ENCODE results near the gene ZNF407. TPM values are rescaled to one million over a fixed set of nuclear protein-coding genes. Genes with fewer than 3 reads are reported as not detected.

The ZNF407 gene
- total and polyA plus RNA-seq, 2 donors = 5.1 to 9.7 TPM

- WGBS = 98% methylated on average over 8 of the region's 8 CpGs
- no peak overlapping the region for H3K27ac ChIP-seq (ENCODE audit: low read depth in 1 of 2, low read length in 1 of 2)
Observed at GRCh38 chr18:74669136-74669798, 71.6 kb downstream of the ZNF407 start.

GRCh38 chr18:74672371-74672770 is 74.7 kb downstream of the ZNF407 start:
- H3K4me1 ChIP-seq (ENCODE audit: control insufficient read depth in 2 of 2, insufficient read depth in 2 of 2, low read length in 2 of 2) = no peaks in the 10 kb centered on the region
- no peaks in the 10 kb centered on the region for H3K27me3 ChIP-seq (ENCODE audit: control insufficient read depth in 2 of 2, insufficient read depth in 1 of 2, low read length in 1 of 2)
- no peak overlapping the region for H3K4me3 ChIP-seq (ENCODE audit: low read length in 2 of 2)
- H3K36me3 ChIP-seq (ENCODE audit: control insufficient read depth in 2 of 2, insufficient read depth in 2 of 2, low read length in 1 of 2) = peaks cover 0 to 2% of the 10 kb centered on the region in 2 donors
- no peak overlapping the region for H3K27ac ChIP-seq (ENCODE audit: low read depth in 1 of 2, low read length in 1 of 2)
- WGBS = 91% methylated on average over 6 of the region's 6 CpGs
- peaks cover 0 to 5% of the 10 kb centered on the region in 2 donors for H3K9me3 ChIP-seq (ENCODE audit: control insufficient read depth in 2 of 2, insufficient read depth in 1 of 2, low read length in 1 of 2)
- no peak for DNase-seq (ENCODE audit: low read depth in 6 of 9, low spot score in 9 of 9)

More at GRCh38 chr18:74669136-74669798, 71.6 kb downstream of the ZNF407 start:
- no peak for DNase-seq (ENCODE audit: low read depth in 6 of 9, low spot score in 9 of 9)
- peaks cover 0 to 2% of the 10 kb centered on the region in 2 donors for H3K36me3 ChIP-seq (ENCODE audit: control insufficient read depth in 2 of 2, insufficient read depth in 2 of 2, low read length in 1 of 2)
- H3K4me3 ChIP-seq (ENCODE audit: low read length in 2 of 2) = no peak overlapping the region
- H3K27me3 ChIP-seq (ENCODE audit: control insufficient read depth in 2 of 2, insufficient read depth in 1 of 2, low read length in 1 of 2) = no peaks in the 10 kb centered on the region
- no peaks in the 10 kb centered on the region for H3K4me1 ChIP-seq (ENCODE audit: control insufficient read depth in 2 of 2, insufficient read depth in 2 of 2, low read length in 2 of 2)
- H3K9me3 ChIP-seq (ENCODE audit: control insufficient read depth in 2 of 2, insufficient read depth in 1 of 2, low read length in 1 of 2) = no peaks in the 10 kb centered on the region

- H3K4me1 ChIP-seq (ENCODE audit: control insufficient read depth in 2 of 2, insufficient read depth in 2 of 2, low read length in 2 of 2) = no peaks in the 10 kb centered on the region
- H3K27me3 ChIP-seq (ENCODE audit: control insufficient read depth in 2 of 2, insufficient read depth in 1 of 2, low read length in 1 of 2) = no peaks in the 10 kb centered on the region
- 94% methylated on average over 2 of the region's 2 CpGs for WGBS
- H3K9me3 ChIP-seq (ENCODE audit: control insufficient read depth in 2 of 2, insufficient read depth in 1 of 2, low read length in 1 of 2) = peaks cover 0 to 9% of the 10 kb centered on the region in 2 donors
- H3K36me3 ChIP-seq (ENCODE audit: control insufficient read depth in 2 of 2, insufficient read depth in 2 of 2, low read length in 1 of 2) = peaks cover 0 to 2% of the 10 kb centered on the region in 2 donors
- DNase-seq (ENCODE audit: low read depth in 6 of 9, low spot score in 9 of 9) = no peak
- no peak overlapping the region for H3K4me3 ChIP-seq (ENCODE audit: low read length in 2 of 2)
- H3K27ac ChIP-seq (ENCODE audit: low read depth in 1 of 2, low read length in 1 of 2) = no peak overlapping the region
Observed at GRCh38 chr18:74674487-74674886, 76.8 kb downstream of the ZNF407 start.

GRCh38 chr18:74679006-74679678 is 81.5 kb downstream of the ZNF407 start:
- H3K4me3 ChIP-seq (ENCODE audit: low read length in 2 of 2) = no peak overlapping the region
- H3K36me3 ChIP-seq (ENCODE audit: control insufficient read depth in 2 of 2, insufficient read depth in 2 of 2, low read length in 1 of 2) = peaks cover 0 to 3% of the 10 kb centered on the region in 2 donors
- 88% methylated on average over 6 of the region's 6 CpGs for WGBS
- H3K9me3 ChIP-seq (ENCODE audit: control insufficient read depth in 2 of 2, insufficient read depth in 1 of 2, low read length in 1 of 2) = peaks cover 0 to 9% of the 10 kb centered on the region in 2 donors
- no peaks in the 10 kb centered on the region for H3K4me1 ChIP-seq (ENCODE audit: control insufficient read depth in 2 of 2, insufficient read depth in 2 of 2, low read length in 2 of 2)
- no peaks in the 10 kb centered on the region for H3K27me3 ChIP-seq (ENCODE audit: control insufficient read depth in 2 of 2, insufficient read depth in 1 of 2, low read length in 1 of 2)
- H3K27ac ChIP-seq (ENCODE audit: low read depth in 1 of 2, low read length in 1 of 2) = no peak overlapping the region
- no peak for DNase-seq (ENCODE audit: low read depth in 6 of 9, low spot score in 9 of 9)

GRCh38 chr18:74679679-74680076 is 82.0 kb downstream of the ZNF407 start:
- Histone ChIP-seq H3K9me3 (ENCODE audit: control insufficient read depth in 2 of 2, insufficient read depth in 1 of 2, low read length in 1 of 2) (peaks cover 0 to 9% of the 10 kb centered on the region in 2 donors), H3K4me3 (ENCODE audit: low read length in 2 of 2) (no peak overlapping the region), H3K4me1 (ENCODE audit: control insufficient read depth in 2 of 2, insufficient read depth in 2 of 2, low read length in 2 of 2) (no peaks in the 10 kb centered on the region), H3K36me3 (ENCODE audit: control insufficient read depth in 2 of 2, insufficient read depth in 2 of 2, low read length in 1 of 2) (peaks cover 0 to 3% of the 10 kb centered on the region in 2 donors), H3K27ac (ENCODE audit: low read depth in 1 of 2, low read length in 1 of 2) (no peak overlapping the region), H3K27me3 (ENCODE audit: control insufficient read depth in 2 of 2, insufficient read depth in 1 of 2, low read length in 1 of 2) (no peaks in the 10 kb centered on the region)
- no peak for DNase-seq (ENCODE audit: low read depth in 6 of 9, low spot score in 9 of 9)
- 72% methylated on average over 2 of the region's 2 CpGs for WGBS

GRCh38 chr18:74682141-74682990 is 84.7 kb downstream of the ZNF407 start:
- Histone ChIP-seq H3K27me3 (ENCODE audit: control insufficient read depth in 2 of 2, insufficient read depth in 1 of 2, low read length in 1 of 2) (no peaks in the 10 kb centered on the region), H3K9me3 (ENCODE audit: control insufficient read depth in 2 of 2, insufficient read depth in 1 of 2, low read length in 1 of 2) (peaks cover 0 to 3% of the 10 kb centered on the region in 2 donors), H3K27ac (ENCODE audit: low read depth in 1 of 2, low read length in 1 of 2) (no peak overlapping the region), H3K4me3 (ENCODE audit: low read length in 2 of 2) (no peak overlapping the region), H3K4me1 (ENCODE audit: control insufficient read depth in 2 of 2, insufficient read depth in 2 of 2, low read length in 2 of 2) (no peaks in the 10 kb centered on the region), H3K36me3 (ENCODE audit: control insufficient read depth in 2 of 2, insufficient read depth in 2 of 2, low read length in 1 of 2) (peaks cover 5 to 8% of the 10 kb centered on the region in 2 donors)
- WGBS = 92% methylated on average over 11 of the region's 11 CpGs
- peak in 1 of 9 donors; percentile 13 for DNase-seq (ENCODE audit: low read depth in 6 of 9, low spot score in 9 of 9)

- no peaks in the 10 kb centered on the region for H3K27me3 ChIP-seq (ENCODE audit: control insufficient read depth in 2 of 2, insufficient read depth in 1 of 2, low read length in 1 of 2)
Observed at GRCh38 chr18:74682991-74683297, 85.3 kb downstream of the ZNF407 start.

GRCh38 chr18:74683573-74683972 is 85.9 kb downstream of the ZNF407 start:
- Histone ChIP-seq H3K4me3 (ENCODE audit: low read length in 2 of 2) (no peak overlapping the region), H3K36me3 (ENCODE audit: control insufficient read depth in 2 of 2, insufficient read depth in 2 of 2, low read length in 1 of 2) (peaks cover 5 to 8% of the 10 kb centered on the region in 2 donors)

More at GRCh38 chr18:74682991-74683297, 85.3 kb downstream of the ZNF407 start:
- Histone ChIP-seq H3K36me3 (ENCODE audit: control insufficient read depth in 2 of 2, insufficient read depth in 2 of 2, low read length in 1 of 2) (peaks cover 5 to 8% of the 10 kb centered on the region in 2 donors), H3K27ac (ENCODE audit: low read depth in 1 of 2, low read length in 1 of 2) (no peak overlapping the region), H3K4me1 (ENCODE audit: control insufficient read depth in 2 of 2, insufficient read depth in 2 of 2, low read length in 2 of 2) (no peaks in the 10 kb centered on the region), H3K4me3 (ENCODE audit: low read length in 2 of 2) (no peak overlapping the region), H3K9me3 (ENCODE audit: control insufficient read depth in 2 of 2, insufficient read depth in 1 of 2, low read length in 1 of 2) (no peaks in the 10 kb centered on the region)
- no peak for DNase-seq (ENCODE audit: low read depth in 6 of 9, low spot score in 9 of 9)
- 99% methylated on average over 1 of the region's 1 CpG for WGBS

GRCh38 chr18:74689251-74689650 is 91.6 kb downstream of the ZNF407 start:
- 93% methylated on average over 2 of the region's 2 CpGs for WGBS
- H3K9me3 ChIP-seq (ENCODE audit: control insufficient read depth in 2 of 2, insufficient read depth in 1 of 2, low read length in 1 of 2) = no peaks in the 10 kb centered on the region

More at GRCh38 chr18:74683573-74683972, 85.9 kb downstream of the ZNF407 start:
- no peak for DNase-seq (ENCODE audit: low read depth in 6 of 9, low spot score in 9 of 9)
- Histone ChIP-seq H3K9me3 (ENCODE audit: control insufficient read depth in 2 of 2, insufficient read depth in 1 of 2, low read length in 1 of 2) (no peaks in the 10 kb centered on the region), H3K27ac (ENCODE audit: low read depth in 1 of 2, low read length in 1 of 2) (no peak overlapping the region), H3K4me1 (ENCODE audit: control insufficient read depth in 2 of 2, insufficient read depth in 2 of 2, low read length in 2 of 2) (no peaks in the 10 kb centered on the region), H3K27me3 (ENCODE audit: control insufficient read depth in 2 of 2, insufficient read depth in 1 of 2, low read length in 1 of 2) (no peaks in the 10 kb centered on the region)

More at GRCh38 chr18:74689251-74689650, 91.6 kb downstream of the ZNF407 start:
- H3K36me3 ChIP-seq (ENCODE audit: control insufficient read depth in 2 of 2, insufficient read depth in 2 of 2, low read length in 1 of 2) = peaks cover 5% of the 10 kb centered on the region in 2 donors
- H3K27me3 ChIP-seq (ENCODE audit: control insufficient read depth in 2 of 2, insufficient read depth in 1 of 2, low read length in 1 of 2) = no peaks in the 10 kb centered on the region
- H3K27ac ChIP-seq (ENCODE audit: low read depth in 1 of 2, low read length in 1 of 2) = no peak overlapping the region
- DNase-seq (ENCODE audit: low read depth in 6 of 9, low spot score in 9 of 9) = no peak
- no peak overlapping the region for H3K4me3 ChIP-seq (ENCODE audit: low read length in 2 of 2)
- H3K4me1 ChIP-seq (ENCODE audit: control insufficient read depth in 2 of 2, insufficient read depth in 2 of 2, low read length in 2 of 2) = peaks cover 0 to 3% of the 10 kb centered on the region in 2 donors

Data from thymus (tissue), 11 donors.